ENCODE measurements around the gene CMTM1. TPM values are rescaled to one million over a fixed set of nuclear protein-coding genes. Genes with fewer than 3 reads are reported as not detected.

CMTM1 gene
- total RNA-seq (2014; rRNA removed; shearing (Covaris generic)) (1.4 TPM in 1 of 2 replicates, not detected in the other), polyA plus RNA-seq (2016; fragmentation: Nextera tagmentation; extraction: Ambion mirVana) (1.8 and 1.9 TPM in 2 replicates)
- long read RNA-seq: 0 reads

- no peak within 1 kb of the TSS for H3K4me2 ChIP-seq
- H3F3A ChIP-seq (replicated peaks; ENCODE audit: low read depth): no peaks in the 10 kb centered on the region
- no peaks in the 10 kb centered on the region for H3K4me1 ChIP-seq (ENCODE audit: insufficient read depth)
- no peak within 1 kb of the TSS for H3K4me3 ChIP-seq
- H4K20me1 ChIP-seq (replicated peaks; ENCODE audit: insufficient read depth): peaks cover 7% of the 10 kb centered on the region; the same call in 1 of the 2 replicates
- no peaks in the 10 kb centered on the region for H3K9me3 Mint-ChIP-seq
- no peaks in the 10 kb centered on the region for H3K36me3 ChIP-seq (ENCODE audit: insufficient read depth)
- H3K4me1 Mint-ChIP-seq: no peaks in the 10 kb centered on the region
- H3K27ac Mint-ChIP-seq: no peak within 1 kb of the TSS
- peak; percentile 93 for ATAC-seq
- H3K27ac ChIP-seq (ENCODE audit: low read depth): no peak within 1 kb of the TSS
- no peaks in the 10 kb centered on the region for H3K27me3 ChIP-seq (ENCODE audit: insufficient read depth)
- no peak within 1 kb of the TSS for H3K4me3 Mint-ChIP-seq
- DNase-seq (ENCODE audit: low spot score): peak; percentile 53
- H3K79me2 ChIP-seq (replicated peaks; ENCODE audit: insufficient read depth): no peaks in the 10 kb centered on the region
- TF ChIP-seq JUNB (IDR thresholded peaks at IDR 0.05; ENCODE audit: unreplicated experiment): no peak
- TF ChIP-seq CREB1 (CRISPR knock-in tag; IDR thresholded peaks at IDR 0.05; ENCODE audit: low read depth): no peak
- TF ChIP-seq POLR2AphosphoS5 (IDR thresholded peaks at IDR 0.05; ENCODE audit: low read depth): no peak
- TF ChIP-seq ETS1 (IDR thresholded peaks at IDR 0.05): no peak
- TF ChIP-seq STAT1 (IDR thresholded peaks at IDR 0.05; ENCODE audit: unreplicated experiment): no peak
- TF ChIP-seq NANOG (IDR thresholded peaks at IDR 0.05; ENCODE audit: borderline replicate concordance): no peak
- no peak for TF ChIP-seq REST (IDR thresholded peaks at IDR 0.05; ENCODE audit: unreplicated experiment)
- TF ChIP-seq EZH2 (IDR thresholded peaks at IDR 0.05; ENCODE audit: low read depth, unreplicated experiment): no peak
- no peak for TF ChIP-seq ZNF462 (CRISPR knock-in tag; IDR thresholded peaks at IDR 0.05)
- no peak for TF ChIP-seq ZNF331 (CRISPR knock-in tag; IDR thresholded peaks at IDR 0.05; ENCODE audit: low read depth)
- no peak for TF ChIP-seq CTCF (conservative IDR thresholded peaks at IDR 0.05; ENCODE audit: low read depth in 2 of 2)
- no peak for TF ChIP-seq EZH2phosphoT487 (IDR thresholded peaks at IDR 0.05; ENCODE audit: unreplicated experiment)
- no peak for TF ChIP-seq ZNF114 (CRISPR knock-in tag; IDR thresholded peaks at IDR 0.05)
- no peaks in the 10 kb centered on the region for H3K9me2 ChIP-seq (ENCODE audit: insufficient read depth)
- H3K36me3 Mint-ChIP-seq (ENCODE audit: low read depth): peaks cover 4% of the 10 kb centered on the region; the same call in 1 of the 3 replicates
- H2AFZ ChIP-seq: no peak within 1 kb of the TSS
- H3K27me3 Mint-ChIP-seq (ENCODE audit: insufficient read depth, low read depth, poor library complexity): no peaks in the 10 kb centered on the region
Observed at GRCh38 chr16:66566051-66566901, at the start of gene CMTM1. TSS of gene CMTM1 (plus strand) at chr16:66566439. CDS start at chr16:66566514, 75 bp downstream.
